Measurements from ENCODE around the gene ATP5MC2.
"Not testable (repeated sequence)": the region's sequence is repeated elsewhere in the genome, so short reads cannot be mapped to it uniquely, and the experiment has no call there.

Gene ATP5MC2

DNA sequence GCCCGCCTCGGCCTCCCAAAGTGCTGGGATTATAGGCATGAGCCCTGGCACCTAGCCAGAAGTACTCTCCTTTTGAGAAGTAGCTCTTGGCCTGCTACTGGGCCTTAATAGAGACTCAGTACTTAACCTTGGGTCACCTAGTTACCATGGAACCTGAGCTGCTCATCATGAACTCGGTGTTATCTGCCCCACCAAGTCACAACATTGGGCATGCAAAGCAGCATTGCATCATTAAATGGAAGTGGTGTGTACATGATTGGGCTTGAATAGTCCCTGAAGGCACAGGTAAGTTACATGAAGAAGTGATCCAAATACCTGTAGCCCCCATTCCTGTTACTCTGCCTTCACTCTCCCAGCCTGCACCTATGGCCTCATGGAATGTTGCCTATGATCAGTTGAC lies 31.8 kb downstream of the ATP5MC2 start:
- no peak overlapping the region for H3K27ac ChIP-seq
- no peak for TF ChIP-seq CTCF (conservative IDR thresholded peaks at IDR 0.05)

- no peak for TF ChIP-seq CTCF (conservative IDR thresholded peaks at IDR 0.05)
These were observed 32.5 kb downstream of the ATP5MC2 start for GRCh38 chr12:53643232-53643979.

GRCh38 chr12:53638057-53638456 lies 37.8 kb downstream of the ATP5MC2 start:
- TF ChIP-seq CTCF (conservative IDR thresholded peaks at IDR 0.05) = no peak
- H3K27ac ChIP-seq = no peak overlapping the region

More at GRCh38 chr12:53643232-53643979, 32.5 kb downstream of the ATP5MC2 start:
- no peak overlapping the region for H3K27ac ChIP-seq

GRCh38 chr12:53636641-53637040 lies 39.2 kb downstream of the ATP5MC2 start:
- no peak for TF ChIP-seq CTCF (conservative IDR thresholded peaks at IDR 0.05)

GRCh38 chr12:53635708-53636107 lies 40.2 kb downstream of the ATP5MC2 start:
- not testable (repeated sequence) for H3K27ac ChIP-seq

More at GRCh38 chr12:53636641-53637040, 39.2 kb downstream of the ATP5MC2 start:
- H3K27ac ChIP-seq = no peak overlapping the region

- TF ChIP-seq CTCF (conservative IDR thresholded peaks at IDR 0.05) = no peak
- H3K27ac ChIP-seq = no peak overlapping the region
These were observed 44.2 kb downstream of the ATP5MC2 start for GRCh38 chr12:53631721-53632120.

DNA sequence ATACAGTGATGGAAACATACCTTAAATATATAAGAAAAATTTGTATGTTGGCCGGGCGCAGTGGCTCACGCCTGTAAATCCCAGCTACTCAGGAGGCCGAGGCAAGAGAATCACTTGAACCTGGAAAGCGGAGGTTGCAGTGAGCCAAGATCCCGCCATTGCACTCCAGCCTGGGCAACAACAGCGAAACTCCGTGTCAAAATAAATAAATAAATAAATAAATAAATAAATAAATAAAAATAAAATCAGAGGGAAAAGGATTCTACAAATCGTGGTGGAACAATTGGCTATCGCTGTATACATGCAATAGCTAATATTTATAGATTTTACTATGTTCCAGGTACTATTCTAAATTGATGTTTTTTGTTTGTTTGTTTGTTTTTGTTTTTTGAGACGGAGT lies 48.0 kb downstream of the ATP5MC2 start:
- TF ChIP-seq CTCF (conservative IDR thresholded peaks at IDR 0.05) = no peak

GRCh38 chr12:53626702-53627169 lies 49.1 kb downstream of the ATP5MC2 start:
- H3K27ac ChIP-seq = peak overlapping the region; percentile 93
- no peak for TF ChIP-seq CTCF (conservative IDR thresholded peaks at IDR 0.05)

More for the DNA sequence above, 48.0 kb downstream of the ATP5MC2 start:
- peak overlapping the region; percentile 93; the same call in 1 of the 2 replicates for H3K27ac ChIP-seq
